ENCODE measurements around the gene SPATC1L. TPM values are rescaled to one million over a fixed set of nuclear protein-coding genes. Genes with fewer than 3 reads are reported as not detected.

Gene SPATC1L
- polyA plus RNA-seq, 1 donor from 2014 or later = 15.0 TPM

DNA sequence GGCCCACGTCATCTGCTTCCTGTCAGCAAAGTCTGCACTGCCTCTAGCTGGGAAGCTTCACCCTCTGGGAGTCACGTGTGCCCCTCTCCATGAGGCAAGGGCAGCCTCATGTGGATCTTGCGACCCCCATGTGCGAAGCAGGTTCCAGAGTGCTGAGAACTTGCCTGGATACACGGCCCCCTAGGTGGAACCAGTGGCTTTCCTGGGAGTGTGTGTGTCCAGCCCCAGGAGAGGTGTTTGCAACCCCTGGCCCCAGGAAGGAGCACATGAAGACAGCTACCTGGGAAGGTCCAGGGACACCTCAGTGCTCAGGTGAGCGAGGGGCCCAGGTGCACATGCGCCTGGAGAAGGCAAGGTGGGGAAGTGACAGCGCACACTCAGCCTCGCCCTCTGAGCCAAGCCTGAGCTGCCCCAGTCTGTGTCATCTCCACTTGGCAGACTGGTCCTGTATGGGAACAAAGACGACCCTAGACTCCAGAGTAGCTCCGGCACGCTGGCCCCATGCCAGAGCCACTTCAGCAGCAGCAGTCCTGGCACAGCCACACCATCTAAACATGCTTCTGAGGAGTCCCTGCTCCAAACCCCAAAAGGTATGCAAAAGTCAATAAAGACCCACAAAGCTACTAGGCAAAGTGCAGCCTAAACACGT is 35.5 kb upstream of the SPATC1L start:
- Mint-ChIP-seq H3K4me3 (no peak overlapping the region), H3K27ac (no peak overlapping the region), H3K27me3 (no peaks in the 10 kb centered on the region), H3K4me1 (peaks cover 0 to 4% (median 0%) of the 10 kb centered on the region in 3 donors), H3K36me3 (peaks cover 2% of the 10 kb centered on the region), H3K9me3 (no peaks in the 10 kb centered on the region)

- Mint-ChIP-seq H3K27me3 (no peaks in the 10 kb centered on the region), H3K36me3 (peaks cover 2% of the 10 kb centered on the region), H3K4me1 (peaks cover 0 to 4% (median 0%) of the 10 kb centered on the region in 3 donors), H3K27ac (no peak overlapping the region), H3K4me3 (no peak overlapping the region), H3K9me3 (no peaks in the 10 kb centered on the region)
Observed at GRCh38 chr21:46218906-46219590, 34.8 kb upstream of the SPATC1L start.

GRCh38 chr21:46217511-46218196 is 33.4 kb upstream of the SPATC1L start:
- Mint-ChIP-seq H3K27ac (no peak overlapping the region), H3K4me3 (no peak overlapping the region), H3K9me3 (no peaks in the 10 kb centered on the region), H3K27me3 (no peaks in the 10 kb centered on the region), H3K4me1 (peaks cover 0 to 4% (median 0%) of the 10 kb centered on the region in 3 donors), H3K36me3 (peaks cover 2% of the 10 kb centered on the region)

DNA sequence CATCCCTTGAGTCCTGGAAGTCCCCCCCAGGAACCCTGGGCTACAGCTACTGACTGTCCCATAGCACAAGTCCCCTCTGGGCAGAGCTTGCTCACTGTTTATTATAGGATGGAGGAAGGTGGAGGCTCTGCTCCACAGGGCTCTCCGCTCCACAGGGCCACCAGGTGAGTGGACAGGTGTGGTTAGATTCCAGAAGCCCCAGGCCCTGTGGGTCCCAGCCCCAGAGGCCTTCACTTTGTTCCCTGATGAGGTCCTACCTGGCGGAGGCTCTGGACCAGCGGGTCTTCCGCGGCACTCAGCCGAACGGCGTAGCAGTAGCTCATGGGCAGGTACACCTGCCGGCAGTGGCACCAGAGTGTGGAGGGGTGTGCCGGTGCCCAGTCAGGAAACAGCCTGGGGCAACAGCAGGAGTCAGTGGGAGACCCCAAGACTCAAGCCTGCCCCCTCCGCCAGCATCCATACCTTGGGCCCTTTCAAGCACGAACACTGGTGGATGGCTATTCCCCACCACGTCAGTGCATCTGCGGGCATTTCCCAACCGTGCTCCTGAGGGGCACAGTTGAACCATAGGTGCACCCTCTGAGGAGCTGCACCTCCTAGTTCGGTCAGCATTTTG is 32.0 kb upstream of the SPATC1L start:
- H3K27me3 Mint-ChIP-seq = no peaks in the 10 kb centered on the region
- peaks cover 0 to 4% (median 0%) of the 10 kb centered on the region in 3 donors for H3K4me1 Mint-ChIP-seq
- H3K9me3 Mint-ChIP-seq = no peaks in the 10 kb centered on the region
- peak overlapping the region in 1 of 3 donors; percentile 50 for H3K27ac Mint-ChIP-seq
- peaks cover 2% of the 10 kb centered on the region for H3K36me3 Mint-ChIP-seq
- H3K4me3 Mint-ChIP-seq = no peak overlapping the region

- peaks cover 2% of the 10 kb centered on the region for H3K36me3 Mint-ChIP-seq
- no peak overlapping the region for H3K4me3 Mint-ChIP-seq
- no peak overlapping the region for H3K27ac Mint-ChIP-seq
Observed at GRCh38 chr21:46215436-46216131, 31.3 kb upstream of the SPATC1L start.

GRCh38 chr21:46214478-46215340 is 30.4 kb upstream of the SPATC1L start:
- Mint-ChIP-seq H3K4me3 (no peak overlapping the region), H3K36me3 (no peaks in the 10 kb centered on the region), H3K27me3 (no peaks in the 10 kb centered on the region), H3K4me1 (no peaks in the 10 kb centered on the region), H3K27ac (no peak overlapping the region), H3K9me3 (no peaks in the 10 kb centered on the region)

More at GRCh38 chr21:46215436-46216131, 31.3 kb upstream of the SPATC1L start:
- Mint-ChIP-seq H3K4me1 (peaks cover 0 to 4% (median 0%) of the 10 kb centered on the region in 3 donors), H3K9me3 (no peaks in the 10 kb centered on the region), H3K27me3 (no peaks in the 10 kb centered on the region)

- Mint-ChIP-seq H3K9me3 (no peaks in the 10 kb centered on the region), H3K36me3 (no peaks in the 10 kb centered on the region), H3K4me3 (no peak overlapping the region), H3K27ac (peak overlapping the region in 1 of 3 donors; percentile 62), H3K27me3 (no peaks in the 10 kb centered on the region), H3K4me1 (no peaks in the 10 kb centered on the region)
Observed at GRCh38 chr21:46213620-46214286, 29.5 kb upstream of the SPATC1L start.

GRCh38 chr21:46212721-46213484 is 28.6 kb upstream of the SPATC1L start:
- Mint-ChIP-seq H3K27ac (peak overlapping the region in 1 of 3 donors; percentile 78), H3K27me3 (no peaks in the 10 kb centered on the region), H3K9me3 (no peaks in the 10 kb centered on the region), H3K4me3 (no peak overlapping the region), H3K36me3 (no peaks in the 10 kb centered on the region), H3K4me1 (no peaks in the 10 kb centered on the region)

DNA sequence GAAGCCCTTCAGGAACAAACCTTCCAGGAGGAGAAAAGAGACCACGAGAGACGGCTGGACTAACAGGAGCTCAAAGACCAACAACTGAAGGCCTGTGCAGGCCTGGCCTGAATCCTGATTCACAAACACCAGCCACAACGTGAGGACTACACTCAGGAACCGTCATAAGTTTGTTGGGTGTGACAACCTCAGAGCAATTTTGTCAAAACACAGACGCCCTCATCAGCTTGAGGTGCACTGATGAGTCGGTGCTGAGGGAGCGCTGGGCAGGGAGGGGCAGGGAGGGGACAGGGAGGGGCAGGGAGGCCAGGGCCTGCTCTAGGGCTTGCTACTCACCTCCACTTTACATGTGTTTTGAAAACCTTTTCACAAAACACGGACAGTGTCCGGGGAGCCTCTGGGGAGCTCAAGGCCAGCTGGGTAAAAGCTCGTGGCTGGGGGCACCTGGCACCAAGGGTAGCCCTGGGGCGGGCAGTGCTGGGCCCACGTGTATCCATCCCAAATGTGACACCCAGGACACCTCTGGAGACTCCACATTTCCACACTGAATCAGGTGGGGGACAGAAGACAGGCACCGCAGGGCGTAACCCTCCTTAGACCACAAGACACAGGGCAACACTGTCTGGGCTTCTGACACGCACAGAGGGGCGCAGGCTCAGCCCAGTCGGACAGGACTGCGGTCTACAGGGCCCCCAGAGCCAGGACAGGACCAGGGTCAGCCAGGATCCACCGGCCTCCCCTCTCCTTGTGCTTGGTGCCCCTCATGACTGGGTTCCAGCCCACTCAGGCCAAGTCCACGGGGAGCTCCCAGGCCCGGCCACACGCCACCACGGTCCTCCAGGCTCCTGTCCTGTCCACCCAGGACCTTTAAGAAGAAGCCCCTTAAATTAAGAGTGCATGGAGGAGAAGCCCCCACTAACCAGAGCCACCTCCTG is 27.8 kb upstream of the SPATC1L start:
- Mint-ChIP-seq H3K27me3 (no peaks in the 10 kb centered on the region), H3K36me3 (no peaks in the 10 kb centered on the region), H3K9me3 (no peaks in the 10 kb centered on the region), H3K4me3 (no peak overlapping the region), H3K4me1 (no peaks in the 10 kb centered on the region), H3K27ac (peak overlapping the region in 1 of 3 donors; percentile 78)

- no peaks in the 10 kb centered on the region for H3K27me3 Mint-ChIP-seq
- no peaks in the 10 kb centered on the region for H3K36me3 Mint-ChIP-seq
Observed at GRCh38 chr21:46211376-46211775, 27.1 kb upstream of the SPATC1L start.

GRCh38 chr21:46210378-46211136 is 26.3 kb upstream of the SPATC1L start:
- Mint-ChIP-seq H3K9me3 (no peaks in the 10 kb centered on the region), H3K27me3 (no peaks in the 10 kb centered on the region), H3K36me3 (peaks cover 1% of the 10 kb centered on the region), H3K4me1 (no peaks in the 10 kb centered on the region), H3K27ac (no peak overlapping the region), H3K4me3 (no peak overlapping the region)

More at GRCh38 chr21:46211376-46211775, 27.1 kb upstream of the SPATC1L start:
- Mint-ChIP-seq H3K9me3 (no peaks in the 10 kb centered on the region), H3K4me1 (no peaks in the 10 kb centered on the region), H3K27ac (no peak overlapping the region), H3K4me3 (no peak overlapping the region)

All from IgD-negative memory B cell (primary cell).